ENCODE results near the gene ERCC6L2. TPM values are rescaled to one million over a fixed set of nuclear protein-coding genes. Genes with fewer than 3 reads are reported as not detected.

The ERCC6L2 gene
- total RNA-seq, 1 donor from 2014 or later = 74.2 TPM

DNA sequence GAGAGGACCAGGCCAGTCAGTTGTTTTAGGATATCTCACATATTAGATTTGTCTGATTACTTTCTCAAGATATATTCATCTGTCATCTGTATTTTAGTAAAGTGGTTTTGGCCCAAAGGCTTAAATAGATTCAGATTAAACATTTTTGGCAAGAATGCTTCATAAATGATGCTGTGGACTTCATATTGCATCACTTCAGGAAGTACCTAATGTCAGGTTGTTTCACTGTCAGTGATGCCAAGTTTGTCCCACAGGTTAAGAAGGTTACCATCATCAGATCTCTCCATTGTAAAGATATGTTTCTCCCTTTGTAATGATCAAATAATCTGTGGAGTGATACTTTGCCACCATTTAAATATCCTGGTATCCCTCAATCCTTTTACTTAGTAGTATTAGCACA, 37.3 kb downstream of the ERCC6L2 start:
- DNase-seq (ENCODE audit: low read depth) = no peak

DNA sequence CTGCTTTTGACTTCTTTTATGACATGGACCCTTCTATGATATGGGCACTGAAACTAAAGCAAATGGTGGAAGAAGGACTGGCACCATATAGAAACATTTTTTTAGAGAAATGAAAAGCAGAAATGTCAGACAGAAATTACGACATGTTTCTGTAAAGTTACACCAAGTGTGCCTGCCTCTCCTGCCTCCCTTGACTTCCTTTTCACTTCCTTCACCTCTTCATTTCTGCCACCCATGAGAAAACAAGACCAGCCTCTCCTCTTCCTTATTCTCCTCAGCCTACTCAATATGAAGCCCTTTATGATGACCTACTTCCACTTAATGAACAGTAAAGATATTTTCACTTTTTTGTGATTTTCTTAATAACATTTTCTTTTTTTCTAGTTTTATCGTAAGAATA, 44.5 kb downstream of the ERCC6L2 start:
- no peak for DNase-seq (ENCODE audit: low read depth)

DNA sequence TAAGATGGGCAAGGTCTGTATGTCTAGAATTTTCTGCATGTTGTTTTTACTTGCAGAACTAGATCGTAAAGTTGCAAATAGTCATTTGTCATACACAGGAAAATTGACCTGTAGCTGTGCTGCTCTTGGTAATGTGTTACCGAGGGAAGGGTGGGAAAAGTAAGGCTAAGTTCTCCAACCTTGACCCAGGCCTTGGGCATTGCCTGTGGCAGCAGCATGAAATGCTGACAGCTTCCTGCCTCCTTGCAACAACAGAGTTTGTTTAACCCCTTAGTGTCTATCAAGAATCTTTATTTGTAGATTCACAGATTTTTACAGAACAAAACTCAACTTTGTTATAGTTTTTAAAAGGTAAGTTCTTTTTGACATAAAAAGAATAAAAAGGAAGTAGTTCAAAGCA, 48.3 kb downstream of the ERCC6L2 start:
- no peak for DNase-seq (ENCODE audit: low read depth)

DNA sequence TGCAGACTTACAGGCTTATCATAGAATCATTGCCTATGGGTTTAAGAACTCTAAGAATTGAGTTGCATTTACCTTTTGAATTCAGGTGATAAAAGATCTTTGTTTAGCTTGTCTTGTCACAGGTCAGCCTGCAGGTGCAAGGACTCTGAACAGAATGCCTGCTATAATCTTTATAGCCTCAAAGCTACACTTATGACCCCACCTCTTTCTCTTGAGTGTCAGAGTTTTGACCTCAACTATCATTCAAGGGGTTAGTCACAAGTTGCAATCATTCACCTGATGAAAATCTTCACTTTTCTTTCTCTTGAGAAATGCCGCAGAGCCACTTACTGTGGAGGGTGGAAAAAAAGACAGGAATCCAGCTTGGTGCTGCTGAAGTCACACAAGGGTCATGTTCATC, 49.5 kb downstream of the ERCC6L2 start:
- no peak for DNase-seq (ENCODE audit: low read depth)

DNA sequence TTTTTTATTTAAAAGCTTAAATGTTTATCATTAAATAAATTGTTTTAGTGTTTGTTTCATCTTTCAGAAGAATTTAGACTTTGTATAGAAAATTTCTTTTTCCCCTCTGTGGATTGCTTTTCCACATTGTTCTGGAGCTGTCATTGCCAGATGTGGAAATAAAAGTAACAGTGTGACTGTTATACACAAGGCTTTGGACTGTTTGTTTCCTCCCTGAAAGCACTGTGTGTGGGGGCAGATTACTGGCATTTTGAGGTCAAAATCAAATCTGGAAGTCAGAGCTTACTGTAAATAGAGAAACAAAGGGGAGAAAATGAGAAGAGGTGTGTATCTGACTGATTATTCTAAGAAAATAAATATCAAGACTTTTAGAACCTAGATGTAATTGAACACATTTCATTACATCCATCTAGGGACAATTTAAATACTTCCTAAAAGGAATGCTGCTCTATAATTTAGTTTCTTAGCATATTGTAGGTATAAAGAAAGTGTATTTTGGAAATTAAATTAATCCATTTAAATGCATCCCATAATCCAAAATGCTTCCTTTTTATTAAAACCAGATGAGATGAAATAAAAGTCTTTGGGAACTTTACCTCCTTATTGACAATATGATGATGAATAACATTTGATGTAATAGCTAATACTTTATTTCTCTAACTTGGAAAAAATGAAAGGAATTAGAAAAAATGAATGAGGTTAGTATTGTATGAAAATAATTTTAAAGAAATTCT, 51.9 kb downstream of the ERCC6L2 start:
- no peak for DNase-seq (ENCODE audit: low read depth)

DNA sequence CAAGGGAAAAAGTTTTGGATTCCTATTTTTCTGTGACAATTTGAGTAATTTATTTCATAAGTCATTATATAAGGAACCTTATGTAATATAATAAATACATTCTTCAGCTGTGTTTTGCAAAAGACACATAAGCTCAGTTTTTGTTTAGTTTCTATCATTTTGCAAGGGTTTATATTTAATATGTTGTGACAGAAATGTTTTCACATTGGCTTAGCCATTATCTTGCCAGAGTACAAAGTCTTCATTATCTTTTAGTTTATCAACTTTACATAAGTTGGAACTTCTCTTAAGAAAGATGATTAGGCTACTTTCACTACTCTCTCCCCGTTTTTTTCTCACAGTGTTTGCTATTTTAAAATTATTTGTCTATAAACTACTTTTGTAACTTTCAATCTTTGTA, 54.8 kb downstream of the ERCC6L2 start:
- DNase-seq (ENCODE audit: low read depth) = no peak

DNA sequence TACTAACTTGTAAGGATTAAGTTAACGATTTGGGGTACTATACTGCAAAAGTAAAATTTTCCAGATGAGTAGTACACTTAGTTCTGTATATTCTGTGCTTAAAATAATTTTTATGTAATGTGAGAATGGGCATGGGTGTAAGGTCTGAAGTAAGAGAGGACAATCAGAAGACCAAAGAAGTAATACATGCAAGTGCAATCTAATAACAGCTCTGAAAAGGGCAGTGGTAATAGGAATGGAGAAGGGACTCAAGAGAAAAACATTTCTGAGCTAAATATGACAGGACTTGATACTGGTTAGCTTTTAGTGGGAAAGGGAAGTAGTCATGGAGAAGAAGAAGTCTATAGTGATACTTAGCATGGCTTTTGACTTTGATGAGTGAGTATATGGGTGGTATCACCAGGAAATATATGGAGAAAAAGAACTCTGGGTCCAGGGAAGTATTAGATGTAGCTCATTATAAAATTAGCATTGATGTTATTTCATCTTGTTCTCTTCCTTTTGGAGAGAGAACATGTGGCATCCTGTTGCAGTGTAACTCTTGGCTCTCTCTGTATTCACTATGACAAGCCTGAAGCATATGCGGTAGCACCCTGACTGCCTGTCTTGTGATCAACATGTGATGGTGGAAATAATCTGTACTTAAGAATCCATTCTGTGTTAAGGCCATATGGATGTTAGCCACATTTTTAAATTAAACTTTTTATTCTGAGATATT, 60.5 kb downstream of the ERCC6L2 start:
- DNase-seq (ENCODE audit: low read depth) = no peak

DNA sequence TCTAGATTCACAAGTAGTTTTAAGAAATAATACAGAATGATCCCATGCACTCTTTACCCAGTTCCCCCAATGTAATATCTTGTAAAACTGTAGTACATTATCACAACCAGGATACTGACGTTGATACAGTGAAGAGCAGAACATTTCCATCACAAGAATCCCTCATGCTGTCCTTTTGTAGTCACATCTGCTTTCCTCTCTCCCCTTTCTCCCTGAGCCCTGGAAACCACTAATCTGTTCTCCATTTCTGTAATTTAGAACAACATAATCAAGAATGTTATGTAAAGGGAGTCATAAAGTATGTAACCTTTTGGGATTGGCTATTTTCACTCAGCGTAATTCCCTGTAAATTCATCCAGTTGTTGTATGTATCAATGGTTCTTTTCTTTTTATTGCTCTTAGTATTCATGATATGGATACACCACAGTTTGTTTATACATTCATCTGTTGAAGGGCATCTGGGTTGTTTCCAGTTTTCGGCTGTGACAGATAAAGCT, 61.1 kb downstream of the ERCC6L2 start:
- DNase-seq (ENCODE audit: low read depth) = no peak

DNA sequence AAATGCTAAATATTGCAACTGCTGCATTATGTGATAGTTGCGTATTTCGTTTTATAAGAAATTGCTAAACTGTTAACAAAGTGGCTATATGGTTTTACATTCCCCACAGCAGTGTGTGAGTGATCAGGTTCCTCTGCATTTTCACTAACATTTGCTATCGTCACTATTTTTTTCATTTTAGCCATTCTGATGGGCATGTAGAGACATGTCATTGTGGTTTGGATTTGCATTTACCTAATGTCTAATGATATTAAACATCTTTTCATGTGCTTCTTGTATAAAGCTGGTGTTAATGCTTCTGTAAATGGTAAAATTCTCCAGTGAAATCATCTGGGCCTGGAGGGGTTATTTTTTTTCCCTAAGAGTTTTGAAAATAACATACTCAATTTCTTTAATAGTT, 61.6 kb downstream of the ERCC6L2 start:
- no peak for DNase-seq (ENCODE audit: low read depth)

DNA sequence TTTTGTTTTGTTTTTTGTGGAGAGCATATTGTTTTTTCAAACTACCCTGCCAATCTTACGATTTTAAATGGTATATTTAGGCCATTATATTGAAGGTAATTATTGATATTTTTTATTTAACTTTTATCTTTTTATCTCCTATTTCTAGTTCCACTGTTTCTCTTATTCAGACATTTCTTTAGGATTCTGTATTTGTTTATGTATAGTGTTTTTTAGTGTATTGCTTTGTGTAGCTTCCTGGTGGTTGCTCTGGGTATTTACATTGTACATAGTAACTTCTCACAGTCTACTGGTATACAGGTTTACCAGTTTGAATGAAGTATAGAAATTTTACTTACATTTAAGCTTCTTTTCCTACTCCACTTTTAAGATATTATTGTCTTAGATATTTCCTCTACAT, 63.2 kb downstream of the ERCC6L2 start:
- no peak for DNase-seq (ENCODE audit: low read depth)

DNA sequence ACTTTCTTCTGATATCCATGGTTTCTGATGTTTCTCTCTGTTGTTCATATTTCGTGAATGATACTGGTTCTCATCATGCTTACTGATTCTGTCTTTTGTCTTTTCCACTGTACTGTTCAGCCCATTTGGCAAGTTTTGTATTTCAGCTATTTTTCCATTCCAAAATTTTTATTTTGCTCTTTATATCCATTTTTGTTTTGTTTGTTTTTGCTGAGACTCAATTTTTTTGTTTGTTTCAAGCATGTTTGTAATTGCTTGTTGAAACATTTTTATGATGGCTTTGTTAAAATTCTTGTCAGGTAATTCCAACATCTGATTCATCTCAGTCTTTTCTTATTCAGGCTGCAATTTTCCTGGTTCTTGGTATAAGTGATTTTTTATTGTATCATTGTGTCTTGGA, 64.0 kb downstream of the ERCC6L2 start:
- DNase-seq (ENCODE audit: low read depth) = no peak

DNA sequence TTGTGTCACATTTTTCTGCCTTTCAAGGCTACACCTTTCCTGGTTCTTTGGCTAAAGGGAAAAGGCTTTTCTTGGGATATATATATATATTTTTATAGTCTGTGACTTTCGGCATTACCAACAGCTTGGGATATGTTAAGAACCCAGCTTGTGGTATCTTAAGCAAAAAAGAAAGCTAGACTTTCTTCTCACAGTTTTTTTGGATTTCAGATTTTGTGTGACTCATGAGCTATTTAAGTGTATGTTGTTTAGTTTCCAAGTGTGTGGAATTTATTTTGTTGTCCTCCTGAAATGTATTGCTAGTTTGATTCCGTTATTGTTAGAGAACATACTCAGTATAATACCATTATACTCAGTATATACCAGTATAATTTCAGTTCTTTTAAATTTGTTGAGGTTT, 64.8 kb downstream of the ERCC6L2 start:
- DNase-seq (ENCODE audit: low read depth) = no peak

DNA sequence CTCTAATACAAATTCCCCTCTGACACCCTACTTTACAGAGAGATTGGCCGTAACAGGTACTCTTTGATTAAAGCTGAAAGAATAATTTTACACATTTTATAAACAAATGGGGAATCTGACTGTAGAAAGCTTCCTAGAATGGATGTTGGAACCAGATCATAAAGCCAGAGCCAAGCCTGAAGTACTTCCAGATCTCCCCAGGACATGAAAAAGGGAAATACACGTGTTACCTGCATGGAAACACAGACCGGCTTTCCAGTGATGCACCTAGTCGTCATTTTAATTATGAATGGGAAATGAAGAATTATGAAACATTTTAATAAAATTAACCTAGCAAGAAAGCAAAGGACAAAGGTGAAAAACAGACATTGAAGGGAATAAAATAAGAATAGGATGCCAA, 66.5 kb downstream of the ERCC6L2 start:
- no peak for DNase-seq (ENCODE audit: low read depth)

DNA sequence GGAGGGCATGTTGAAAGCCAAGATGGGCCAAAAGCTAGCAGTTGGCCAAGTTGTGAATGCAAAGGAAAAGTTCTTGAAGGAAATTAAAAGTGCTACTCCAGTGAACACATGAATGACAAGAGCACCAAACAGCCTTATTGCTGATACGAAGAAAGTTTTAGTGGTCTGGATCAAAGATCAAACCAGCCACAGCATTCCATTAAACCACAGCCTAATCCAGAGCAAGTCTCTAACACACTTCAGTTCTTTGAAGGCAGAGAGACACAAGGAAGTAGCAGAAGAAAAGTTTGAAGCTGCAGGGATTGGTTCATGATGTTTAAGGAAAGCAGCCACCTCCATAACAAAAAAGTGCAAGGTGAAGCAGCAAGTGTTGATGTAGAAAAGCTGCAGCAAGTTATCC, 71.6 kb downstream of the ERCC6L2 start:
- DNase-seq (ENCODE audit: low read depth) = peak; percentile 42

DNA sequence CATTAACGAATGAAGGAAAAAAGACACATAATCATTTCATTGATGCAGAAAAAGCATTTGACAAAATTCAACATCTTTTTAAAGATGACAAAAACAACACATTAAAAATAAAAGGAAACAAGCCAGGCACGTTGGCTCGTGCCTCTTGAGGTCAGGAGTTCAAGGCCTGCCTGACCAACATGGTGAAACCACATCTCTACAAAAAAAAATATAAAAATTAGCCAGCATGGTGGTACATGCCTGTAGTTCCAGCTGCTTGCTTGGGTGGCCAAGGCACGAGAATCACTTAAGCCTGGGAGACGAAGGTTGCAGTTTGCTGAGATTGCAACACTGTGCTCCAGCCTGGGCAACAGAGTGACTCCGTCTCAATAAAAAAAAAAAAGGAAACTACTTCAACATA, 77.0 kb downstream of the ERCC6L2 start:
- no peak for DNase-seq (ENCODE audit: low read depth)

DNA sequence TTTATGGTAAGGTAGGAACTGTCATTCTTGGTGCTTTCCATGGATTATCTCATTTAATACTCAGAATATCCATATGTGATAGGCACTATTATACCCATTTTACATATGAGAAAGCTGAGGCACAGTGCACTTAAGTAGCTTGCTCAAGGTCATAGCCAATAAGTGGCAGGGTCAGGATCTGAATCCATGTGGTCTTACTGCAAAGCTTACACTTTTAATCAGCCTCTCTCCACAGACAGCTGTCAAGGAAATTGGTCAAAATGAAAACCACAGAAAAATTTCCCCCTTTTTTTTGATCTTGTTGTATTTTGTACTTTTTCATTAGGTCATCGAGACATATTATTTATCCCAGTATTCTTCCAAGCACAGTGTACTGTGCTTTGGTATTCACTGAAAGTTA, 78.5 kb downstream of the ERCC6L2 start:
- DNase-seq (ENCODE audit: low read depth) = peak; percentile 10

DNA sequence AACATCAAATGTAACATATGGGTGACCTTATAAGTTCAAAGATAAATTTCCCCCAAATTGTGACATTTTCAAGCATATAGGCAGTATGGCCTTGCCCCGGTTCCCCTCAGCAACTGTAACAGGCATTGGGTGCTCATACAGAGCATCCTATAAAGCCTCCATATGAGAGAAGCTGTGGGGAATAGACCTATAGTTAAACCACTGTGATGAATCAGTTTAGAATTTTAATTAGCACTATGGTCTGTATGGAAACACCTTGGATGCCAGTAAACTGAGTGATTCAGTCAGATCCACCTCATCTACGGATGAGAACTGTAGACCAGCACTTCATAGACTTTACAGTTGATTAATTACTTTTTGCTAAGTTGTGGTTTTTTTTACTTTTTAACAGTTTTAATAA, 79.4 kb downstream of the ERCC6L2 start:
- DNase-seq (ENCODE audit: low read depth) = no peak

DNA sequence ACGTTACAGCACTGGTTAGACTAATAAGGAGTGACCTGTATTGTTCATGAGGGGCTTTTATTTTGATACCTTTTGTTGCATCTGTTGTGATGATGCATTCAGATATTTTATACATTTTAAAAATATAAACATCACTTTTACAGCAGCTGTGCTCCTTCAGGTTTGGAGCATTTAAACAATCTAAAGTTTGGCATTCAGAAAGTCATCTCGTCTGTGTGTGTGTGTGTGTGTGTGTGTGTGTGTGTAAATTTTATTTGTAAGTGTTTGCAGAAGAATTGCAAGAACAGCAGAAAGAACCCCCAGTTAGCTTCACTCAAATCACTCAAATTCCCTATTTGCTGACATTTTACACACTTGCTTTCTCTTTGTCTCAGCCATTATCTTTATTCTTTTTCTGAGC, 87.4 kb downstream of the ERCC6L2 start:
- DNase-seq (ENCODE audit: low read depth) = no peak

DNA sequence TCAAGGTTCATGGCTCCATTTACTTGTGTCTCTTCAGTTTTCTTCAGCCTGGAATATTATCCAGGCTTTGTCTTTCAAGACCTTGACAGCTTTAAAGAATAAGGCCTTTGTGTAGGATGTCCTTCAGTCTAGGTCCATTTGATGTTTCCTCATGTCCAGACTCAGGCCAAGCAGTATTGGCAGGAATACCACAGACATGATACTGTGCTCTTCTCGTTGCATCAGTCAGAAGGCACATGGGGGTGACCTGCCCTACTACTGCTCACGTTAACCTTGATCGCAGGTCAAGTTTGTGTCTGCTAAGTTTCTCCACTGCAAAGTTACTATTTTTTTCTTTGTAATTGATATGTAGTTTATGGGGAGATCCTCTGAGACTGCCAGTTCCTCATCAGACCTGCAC, 88.2 kb downstream of the ERCC6L2 start:
- no peak for DNase-seq (ENCODE audit: low read depth)

DNA sequence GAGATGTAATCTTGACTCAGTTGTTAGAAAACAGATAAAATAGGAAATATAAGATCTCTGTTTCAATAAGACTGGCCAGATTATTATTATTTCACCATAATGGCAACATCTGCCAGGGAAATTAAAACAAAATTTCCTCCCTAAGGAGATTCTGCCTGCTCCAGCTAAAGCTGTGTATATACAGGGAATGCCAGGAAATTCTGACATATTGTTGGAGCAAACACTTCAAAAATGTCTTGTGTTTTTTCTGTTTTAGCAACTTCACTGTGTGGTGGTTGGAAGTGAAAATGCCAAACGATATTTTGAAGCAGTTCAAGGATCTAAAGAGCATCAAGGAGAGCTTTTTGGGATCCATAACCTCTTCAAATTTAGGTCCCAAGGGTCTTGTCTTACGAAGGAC, 90.8 kb downstream of the ERCC6L2 start:
- no peak for DNase-seq (ENCODE audit: low read depth)

DNA sequence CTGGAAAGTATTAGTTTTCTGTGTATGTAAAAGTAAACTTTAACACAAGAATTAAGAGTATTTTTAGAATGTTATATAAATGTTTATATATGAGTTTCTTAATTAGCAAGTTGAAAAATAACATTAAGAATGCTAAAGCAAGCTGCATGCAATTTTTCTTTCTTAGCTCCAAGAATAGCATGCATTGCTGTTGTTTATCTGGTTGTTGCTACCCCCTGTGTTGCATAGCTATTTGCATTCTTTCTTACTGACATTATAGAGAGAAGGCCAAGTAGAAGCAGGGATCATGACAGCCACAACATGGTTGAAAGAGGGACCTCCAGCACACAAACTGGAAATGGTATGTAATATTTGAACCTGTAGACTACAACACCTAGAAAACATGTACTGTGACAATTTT, 94.8 kb downstream of the ERCC6L2 start:
- DNase-seq (ENCODE audit: low read depth) = no peak

DNA sequence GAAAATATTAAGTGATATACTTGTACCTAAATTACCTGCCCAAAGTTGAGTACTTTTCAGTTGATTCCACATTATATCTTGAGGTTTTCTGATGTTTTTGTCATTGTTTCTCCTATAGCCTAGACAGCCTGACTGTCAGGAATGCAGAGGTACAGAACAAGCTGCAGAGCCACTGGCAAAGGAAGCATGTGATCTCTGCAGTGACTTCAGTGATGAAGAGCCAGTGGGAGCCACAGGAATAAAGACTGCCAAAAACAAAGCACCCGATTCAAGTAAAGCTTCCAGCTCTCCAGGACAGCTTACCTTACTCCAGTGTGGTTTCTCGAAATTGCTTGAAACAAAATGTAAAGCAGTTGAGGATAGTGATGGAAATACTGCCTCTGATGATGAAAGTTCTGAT, 96.3 kb downstream of the ERCC6L2 start:
- DNase-seq (ENCODE audit: low read depth) = no peak

DNA sequence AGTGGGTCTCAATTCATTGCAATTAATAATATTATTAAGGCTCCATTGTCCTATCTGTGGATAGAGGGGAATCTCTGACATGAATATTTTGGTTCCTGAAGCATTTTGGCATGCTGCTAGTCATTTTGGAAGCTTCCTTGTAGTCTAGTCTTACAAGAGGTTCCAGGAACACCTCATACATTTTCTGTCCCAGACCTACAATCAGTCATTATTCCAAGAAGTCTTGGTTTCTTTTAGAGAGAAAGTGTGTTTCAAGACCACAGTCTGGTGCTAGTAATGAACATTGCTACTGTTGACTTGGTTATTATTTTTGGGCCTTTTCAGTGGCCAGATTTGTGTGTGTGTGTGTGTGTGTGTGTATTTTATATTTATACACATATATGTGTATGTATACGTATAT, 98.9 kb downstream of the ERCC6L2 start:
- DNase-seq (ENCODE audit: low read depth) = no peak
